GM19043 (cell line): Measurements from ENCODE around the gene GLYR1.

Source experiments
- ATAC-seq: cut with Tn5 transposase; IDR thresholded peaks from one replicate; pipeline ENCODE4 v1.9.1; 2021; ENCODE audit warnings: low read depth; ENCODE audit not compliant: unreplicated experiment

The GLYR1 gene

GRCh38 chr16:4880006-4880580 lies 33.0 kb upstream of the GLYR1 start:
- ATAC-seq: no peak

DNA sequence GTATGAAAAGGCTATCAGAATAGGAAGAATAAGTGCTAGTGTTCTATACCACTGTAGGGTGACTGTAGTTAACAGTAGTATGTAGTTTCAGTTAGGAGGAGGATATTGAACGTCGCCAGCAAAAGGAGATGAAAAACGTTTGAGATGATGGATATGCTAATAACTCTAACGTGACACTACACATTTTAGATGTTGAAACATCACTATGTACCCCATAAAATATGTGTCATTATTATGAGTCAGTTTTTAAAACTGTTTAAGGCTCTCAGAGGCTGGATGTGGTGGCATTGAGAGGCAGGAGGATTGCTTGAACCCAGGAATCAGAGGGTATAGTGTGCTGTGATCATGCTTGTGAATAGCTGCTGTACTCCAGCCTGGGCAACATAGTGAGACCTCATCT lies 32.0 kb upstream of the GLYR1 start:
- ATAC-seq: no peak

DNA sequence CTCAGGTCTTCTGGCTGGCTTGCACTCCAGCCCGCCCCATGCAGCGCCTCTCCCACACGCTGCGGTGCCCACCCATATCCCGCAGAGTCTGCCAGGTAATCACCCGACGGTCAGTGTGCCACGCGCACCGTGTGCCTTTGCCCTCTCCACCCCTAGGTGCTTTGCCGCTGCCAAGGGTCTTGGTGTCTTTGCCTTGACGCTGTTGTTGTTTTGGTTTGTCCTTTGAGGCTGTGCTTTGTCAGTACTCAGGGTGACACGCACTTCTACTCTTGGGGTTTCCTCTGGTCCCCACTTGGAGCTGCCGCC lies 30.2 kb upstream of the GLYR1 start:
- no peak for ATAC-seq

DNA sequence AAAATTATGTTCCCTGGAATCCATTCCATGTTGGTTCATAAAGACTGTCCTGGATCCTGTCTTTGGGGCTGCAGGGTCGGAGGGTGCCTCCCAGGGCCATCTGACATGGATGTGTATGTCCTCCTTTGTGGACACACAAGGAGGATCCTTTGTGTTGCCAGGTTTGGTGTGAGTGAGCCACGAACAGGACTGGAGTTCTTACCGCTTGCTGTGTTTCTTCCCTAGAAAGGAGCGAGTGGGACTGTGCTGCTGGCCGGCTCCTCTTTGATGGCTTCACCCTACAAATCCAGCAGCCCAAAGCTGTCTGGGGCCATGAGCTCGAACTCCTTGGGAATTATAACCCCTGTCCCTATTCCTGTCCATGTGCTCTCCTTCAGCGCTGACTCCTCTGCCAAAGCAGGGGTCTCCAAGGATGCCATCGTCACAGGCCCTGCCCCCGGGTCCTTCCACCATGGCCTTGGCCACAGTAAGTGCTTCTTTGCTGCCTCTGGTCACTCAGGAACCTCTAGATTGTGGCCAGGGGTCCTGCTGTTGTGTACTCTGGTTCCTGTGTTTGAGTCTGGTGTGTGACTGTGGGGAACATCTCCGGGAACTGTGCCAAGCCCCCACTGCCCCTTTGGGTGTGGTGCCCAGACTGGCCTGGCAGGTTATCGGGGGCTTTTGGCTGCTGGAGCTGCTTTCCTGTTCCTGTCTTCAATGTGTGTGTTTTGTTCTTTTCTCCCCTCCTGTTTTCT lies 29.7 kb upstream of the GLYR1 start:
- no peak for ATAC-seq

DNA sequence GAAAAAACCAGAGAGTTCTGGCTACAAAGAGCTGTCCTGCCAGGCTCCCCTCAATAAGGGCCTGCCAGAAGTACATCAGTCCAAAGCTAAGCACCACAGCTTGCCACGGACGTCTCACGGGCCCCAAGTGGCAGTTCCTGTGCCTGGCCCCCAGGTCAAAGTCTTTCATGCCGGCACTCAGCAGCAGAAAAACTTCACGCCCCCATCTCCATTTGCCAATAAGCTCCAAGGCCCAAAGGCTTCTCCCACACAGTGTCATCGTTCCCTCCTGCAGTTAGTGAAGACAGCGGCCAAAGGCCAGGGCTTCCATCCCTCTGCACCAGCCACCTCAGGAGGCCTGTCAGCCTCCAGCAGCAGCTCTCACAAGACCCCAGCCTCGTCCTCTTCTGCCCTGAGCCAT lies 27.6 kb upstream of the GLYR1 start:
- ATAC-seq: no peak

DNA sequence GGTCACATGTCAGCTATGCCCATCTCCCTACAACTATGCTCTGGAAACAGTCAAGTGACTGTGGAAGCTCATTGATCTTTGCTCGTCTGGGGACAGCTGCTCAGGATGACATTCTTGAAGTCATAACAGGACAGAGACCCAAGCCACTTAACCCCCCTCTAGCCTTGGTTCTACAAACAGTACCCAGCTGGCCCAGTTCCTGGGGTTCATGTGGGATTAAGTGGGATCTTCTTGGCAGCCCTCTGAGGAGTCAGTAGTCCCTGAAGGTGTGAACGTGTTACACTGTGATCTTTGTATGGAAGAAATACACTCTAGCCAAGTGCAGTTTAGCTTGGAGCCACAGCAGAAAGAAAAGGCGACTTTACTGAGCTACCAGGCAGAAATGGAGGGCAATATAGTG lies 26.0 kb upstream of the GLYR1 start:
- ATAC-seq: no peak

DNA sequence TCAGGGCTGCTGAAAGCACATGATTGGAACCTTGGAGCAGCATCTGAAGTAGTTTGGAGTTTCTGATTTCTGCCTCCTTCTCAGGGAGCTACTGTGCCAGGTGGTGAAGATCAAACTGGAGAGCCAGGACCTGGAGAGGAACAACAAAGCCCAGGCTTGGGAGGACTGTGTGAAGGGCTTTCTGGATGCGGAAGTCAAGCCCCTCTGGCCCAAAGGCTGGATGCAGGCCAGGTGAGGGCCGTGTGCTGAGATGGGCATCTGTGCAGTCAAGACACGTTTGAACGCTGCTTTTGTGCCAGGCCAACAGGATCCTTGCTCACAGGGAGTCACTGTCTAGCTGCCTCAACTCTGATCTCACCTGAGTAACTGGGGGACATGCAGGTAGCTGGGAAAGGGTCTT lies 24.0 kb upstream of the GLYR1 start:
- no peak for ATAC-seq

DNA sequence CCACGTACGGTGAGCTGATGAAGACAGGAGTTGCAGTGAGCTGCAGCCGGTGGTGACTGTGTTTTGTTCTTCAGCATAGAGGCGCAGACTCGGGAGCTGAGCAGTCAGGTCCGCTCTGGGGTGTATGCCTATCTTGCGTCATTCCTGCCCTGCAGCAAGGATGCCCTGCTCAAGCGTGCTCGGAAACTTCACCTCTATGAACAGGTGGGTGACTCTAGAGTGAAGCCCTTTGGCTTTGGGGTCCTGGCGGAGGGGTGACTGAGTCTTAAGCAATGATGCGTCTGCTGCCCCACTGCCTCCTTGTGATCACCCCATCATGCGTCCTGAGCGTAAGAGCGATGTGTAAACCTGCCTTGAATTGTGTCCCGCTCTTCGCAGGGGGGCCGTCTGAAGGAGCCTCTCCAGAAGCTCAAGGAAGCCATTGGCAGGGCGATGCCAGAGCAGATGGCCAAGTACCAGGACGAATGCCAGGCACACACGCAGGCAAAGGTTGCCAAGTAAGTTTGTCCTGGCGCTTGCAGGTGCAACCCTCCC lies 23.1 kb upstream of the GLYR1 start:
- ATAC-seq: no peak

- ATAC-seq: no peak
These were observed 22.2 kb upstream of the GLYR1 start for GRCh38 chr16:4869147-4869805.

DNA sequence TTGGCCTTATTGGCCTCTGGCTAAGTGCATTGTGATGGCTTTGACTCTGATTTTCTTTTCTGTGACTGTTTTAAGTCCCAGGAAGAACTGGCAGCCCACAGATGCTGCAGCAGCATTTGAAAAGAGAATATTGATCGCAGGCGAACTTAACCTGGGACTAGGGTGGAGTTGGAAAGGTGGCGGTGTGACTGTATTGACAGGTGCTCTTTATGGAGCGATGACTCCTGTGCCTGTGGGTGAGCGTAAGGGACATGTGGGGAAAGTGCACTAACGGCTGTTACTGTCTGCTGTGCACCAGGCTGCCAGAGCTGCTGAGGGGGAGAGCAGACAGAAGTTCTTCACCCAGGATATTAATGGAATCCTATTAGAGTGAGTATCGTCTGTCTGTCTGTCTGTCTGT lies 21.4 kb upstream of the GLYR1 start:
- no peak for ATAC-seq

DNA sequence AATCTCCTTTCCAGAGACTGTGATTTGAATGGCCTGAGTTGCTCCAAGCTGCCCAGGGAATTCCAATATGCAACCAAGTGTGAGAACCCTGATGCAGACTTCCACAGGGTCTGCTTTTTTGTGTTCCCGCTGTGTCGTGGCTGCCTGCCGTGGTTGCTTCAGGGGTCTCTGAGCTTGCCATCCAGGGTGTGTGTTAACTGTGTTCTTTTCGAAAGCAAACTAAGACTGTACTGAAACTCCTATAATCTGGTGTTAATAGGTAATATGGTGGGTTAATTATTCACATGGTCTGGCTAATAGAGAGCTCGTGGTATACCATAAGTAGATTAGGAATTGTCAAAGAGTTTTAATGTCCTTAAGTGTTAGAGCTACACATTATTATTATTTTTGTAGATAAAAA lies 20.9 kb upstream of the GLYR1 start:
- no peak for ATAC-seq

DNA sequence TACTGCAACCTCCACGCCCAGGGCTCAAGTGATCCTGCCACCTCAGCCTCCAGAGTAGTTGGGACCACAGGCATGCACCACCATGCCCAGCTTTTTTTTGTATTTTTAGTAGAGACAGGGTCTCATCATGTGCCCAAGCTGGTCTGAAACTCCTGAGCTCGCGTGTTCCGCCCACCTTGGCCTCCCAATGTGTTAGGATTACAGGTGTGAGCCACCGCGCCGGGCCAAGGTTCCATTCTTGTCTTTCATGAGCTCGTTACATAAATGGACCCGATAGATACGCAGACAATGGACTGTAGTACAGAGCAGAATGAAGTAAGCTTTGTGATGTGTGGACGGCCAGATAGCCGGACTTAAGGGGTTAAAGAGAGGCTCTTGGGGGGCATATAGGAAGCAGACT lies 19.5 kb upstream of the GLYR1 start:
- ATAC-seq: no peak

GRCh38 chr16:4865231-4865860 lies 18.3 kb upstream of the GLYR1 start:
- ATAC-seq: no peak

DNA sequence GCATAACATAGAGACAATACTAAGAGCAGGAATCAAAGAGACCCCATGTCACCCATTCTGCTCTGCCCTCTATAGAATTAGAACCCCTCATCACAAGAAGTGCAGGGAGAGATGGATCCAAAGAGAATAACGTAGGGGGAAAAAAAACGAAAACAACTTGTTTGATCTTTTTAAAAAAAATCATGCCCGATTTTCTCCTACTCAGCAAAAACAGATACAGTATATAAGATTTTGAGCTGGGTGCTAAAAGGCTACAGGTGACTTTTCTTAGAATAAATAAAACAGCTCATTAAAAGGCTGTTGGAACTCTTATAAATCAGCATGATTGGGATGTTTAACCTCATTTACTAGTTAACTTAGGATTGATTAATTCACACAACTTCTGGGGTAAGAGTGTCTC lies 17.6 kb upstream of the GLYR1 start:
- no peak for ATAC-seq

- no peak for ATAC-seq
These were observed 15.6 kb upstream of the GLYR1 start for GRCh38 chr16:4862639-4863038.

DNA sequence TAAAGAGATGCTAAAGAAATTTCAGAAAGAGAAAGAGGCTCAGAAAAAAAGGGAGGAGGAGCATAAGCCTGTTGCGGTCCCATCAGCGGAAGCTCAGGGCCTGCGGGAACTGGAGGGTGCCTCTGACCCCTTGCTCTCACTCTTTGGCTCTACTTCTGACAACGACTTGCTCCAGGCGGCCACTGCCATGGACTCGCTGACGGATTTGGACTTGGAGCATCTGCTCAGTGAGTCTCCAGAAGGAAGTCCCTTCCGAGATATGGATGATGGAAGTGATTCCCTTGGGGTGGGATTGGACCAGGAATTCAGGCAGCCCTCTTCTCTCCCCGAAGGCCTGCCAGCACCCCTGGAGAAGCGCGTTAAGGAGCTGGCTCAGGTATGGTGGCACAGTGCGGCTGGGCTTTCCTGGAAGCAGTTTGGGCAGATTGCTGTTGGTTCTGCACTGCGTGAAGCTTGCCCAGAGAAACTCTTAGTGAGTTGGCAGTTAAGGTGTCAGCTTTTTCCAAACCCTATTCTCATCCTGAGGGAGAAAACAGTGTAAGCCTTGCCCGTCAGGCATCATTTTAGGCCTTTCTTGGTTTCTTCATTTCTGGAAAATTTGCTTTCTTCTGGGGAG lies 13.7 kb upstream of the GLYR1 start:
- no peak for ATAC-seq

GRCh38 chr16:4859900-4860255 lies 12.8 kb upstream of the GLYR1 start:
- no peak for ATAC-seq

- ATAC-seq: no peak
These were observed 12.3 kb upstream of the GLYR1 start for GRCh38 chr16:4859190-4859899.

DNA sequence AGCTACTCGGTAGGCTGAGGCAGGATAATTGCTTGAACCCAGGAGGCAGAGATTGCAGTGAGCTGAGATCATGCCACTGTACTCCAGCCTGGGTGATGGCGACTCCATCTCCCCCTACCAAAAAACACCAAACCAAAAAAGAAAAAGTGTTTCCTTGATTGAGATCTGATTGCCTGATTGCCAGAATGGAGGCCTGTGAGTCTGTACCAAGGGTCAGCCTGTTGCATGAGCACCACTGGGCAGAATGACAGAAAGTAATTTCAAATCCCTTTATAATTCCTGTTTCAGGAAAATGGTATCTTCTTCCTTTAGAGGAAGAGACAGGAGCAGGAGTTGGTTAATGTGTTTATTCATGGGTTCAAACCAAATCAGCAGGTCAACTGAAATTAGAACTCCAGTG lies 8.7 kb upstream of the GLYR1 start:
- ATAC-seq: no peak

- ATAC-seq: no peak
These were observed 8.3 kb upstream of the GLYR1 start for GRCh38 chr16:4855371-4855770.
